Fibroblast of lung (primary cell): ENCODE results near the gene SACS.

Experiments used
- EZH2 ChIP-seq: IDR thresholded peaks from 2 replicates; pipeline ENCODE4 v1.5.1; 2012; ENCODE audit warnings: low read length, control low read depth, mild to moderate bottlenecking; ENCODE audit errors: missing control alignments
- TF ChIP-seq, protein P1 (sequence below), 2 donors: IDR thresholded peaks in 1 of 2; conservative IDR thresholded peaks in 1 of 2; 1 replicate in 1 of 2; 2 replicates in 1 of 2; pipeline ENCODE4 v1.5.1; 2011 to 2012; ENCODE audit warnings: low read length in 2 of 2, control low read depth in 1 of 2, inconsistent platforms in 1 of 2, low read depth in 1 of 2, mild to moderate bottlenecking in 1 of 2

DNA sequence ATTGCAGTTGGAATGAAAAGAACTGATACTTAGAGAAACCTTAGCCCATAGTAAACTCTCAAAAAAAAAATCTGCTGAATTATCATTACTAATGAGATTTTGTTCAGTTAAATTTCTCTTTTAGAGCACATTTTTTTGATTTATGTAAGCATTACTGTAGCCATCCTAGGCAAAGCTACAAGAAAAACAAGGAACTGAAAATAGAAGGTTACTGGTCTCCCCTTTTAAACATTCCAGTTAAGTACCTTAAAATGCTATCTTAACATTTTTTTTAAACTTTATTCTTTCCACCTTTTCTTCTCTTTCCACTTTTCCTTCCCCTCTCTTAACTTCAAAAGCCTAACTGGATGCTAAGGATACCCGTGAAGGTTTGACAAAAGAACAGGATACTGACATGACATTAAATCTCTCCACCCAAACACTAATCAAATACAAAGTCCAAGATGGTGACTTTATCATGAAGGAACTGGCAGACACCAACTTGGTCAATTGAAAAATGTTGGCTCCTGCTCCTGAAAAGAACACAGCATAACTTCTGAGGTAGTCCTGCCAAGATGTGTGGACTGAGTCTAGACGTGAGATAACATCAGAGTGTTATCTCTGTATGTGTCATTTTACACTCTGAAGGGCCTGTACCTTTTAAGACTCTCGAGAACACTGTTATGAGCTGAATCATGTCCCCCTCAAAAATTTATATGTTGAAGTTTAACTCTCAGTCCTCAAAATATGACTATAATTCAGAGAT lies 29.5 kb upstream of the SACS start:
- TF ChIP-seq, protein P1, sequence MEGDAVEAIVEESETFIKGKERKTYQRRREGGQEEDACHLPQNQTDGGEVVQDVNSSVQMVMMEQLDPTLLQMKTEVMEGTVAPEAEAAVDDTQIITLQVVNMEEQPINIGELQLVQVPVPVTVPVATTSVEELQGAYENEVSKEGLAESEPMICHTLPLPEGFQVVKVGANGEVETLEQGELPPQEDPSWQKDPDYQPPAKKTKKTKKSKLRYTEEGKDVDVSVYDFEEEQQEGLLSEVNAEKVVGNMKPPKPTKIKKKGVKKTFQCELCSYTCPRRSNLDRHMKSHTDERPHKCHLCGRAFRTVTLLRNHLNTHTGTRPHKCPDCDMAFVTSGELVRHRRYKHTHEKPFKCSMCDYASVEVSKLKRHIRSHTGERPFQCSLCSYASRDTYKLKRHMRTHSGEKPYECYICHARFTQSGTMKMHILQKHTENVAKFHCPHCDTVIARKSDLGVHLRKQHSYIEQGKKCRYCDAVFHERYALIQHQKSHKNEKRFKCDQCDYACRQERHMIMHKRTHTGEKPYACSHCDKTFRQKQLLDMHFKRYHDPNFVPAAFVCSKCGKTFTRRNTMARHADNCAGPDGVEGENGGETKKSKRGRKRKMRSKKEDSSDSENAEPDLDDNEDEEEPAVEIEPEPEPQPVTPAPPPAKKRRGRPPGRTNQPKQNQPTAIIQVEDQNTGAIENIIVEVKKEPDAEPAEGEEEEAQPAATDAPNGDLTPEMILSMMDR (conservative IDR thresholded peaks at IDR 0.05 in 1 of 2, IDR thresholded peaks at IDR 0.05 in 1 of 2; ENCODE audit: low read depth in 1 of 2, low read length in 2 of 2): no peak
- TF ChIP-seq EZH2: no peak
